ENCODE results near the gene LPGAT1. TPM values are rescaled to one million over a fixed set of nuclear protein-coding genes. Genes with fewer than 3 reads are reported as not detected.

The LPGAT1 gene
- total and polyA plus RNA-seq, 2 donors (not counting 3 experiments of a cell fraction or from before 2014, with no cell fraction given), result 6.1 to 46.0 TPM

DNA sequence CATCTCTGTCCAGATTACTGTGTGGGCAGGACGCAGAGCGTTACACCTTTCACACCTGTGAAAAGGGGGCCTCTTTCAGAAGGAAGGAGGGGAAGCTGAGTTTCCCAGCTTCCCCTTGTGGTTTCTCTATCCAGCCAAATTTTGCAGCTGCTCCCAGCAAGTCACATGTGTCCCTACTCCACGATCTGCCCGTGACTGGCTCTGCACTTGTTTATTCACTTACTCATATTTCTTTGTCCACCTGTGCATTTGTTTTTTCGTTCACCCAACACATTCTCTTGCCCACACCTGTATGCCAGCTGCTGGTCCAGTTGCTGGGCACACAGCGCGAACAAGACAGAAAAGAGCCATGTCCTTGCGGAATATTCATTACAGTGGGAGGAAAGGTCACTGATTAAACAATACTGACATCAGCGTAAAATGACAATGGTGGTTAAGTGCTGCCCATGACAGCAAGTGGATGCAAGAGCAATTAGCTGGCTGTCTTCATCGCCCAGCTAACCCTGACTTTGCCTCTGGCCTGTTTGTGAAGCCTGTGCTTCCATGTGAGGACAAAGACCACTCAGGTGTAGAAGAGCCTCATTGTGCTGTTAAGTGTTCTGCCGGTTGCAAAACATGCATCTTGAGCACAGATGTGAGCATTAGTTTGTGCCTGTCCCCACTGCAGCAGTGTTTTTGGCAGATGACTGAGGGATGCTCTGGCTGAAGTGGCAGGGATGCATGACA lies 126.6 kb downstream of the LPGAT1 start:
- intact Hi-C loops (cut with micrococcal nuclease), result no loop called here
- dilution Hi-C loops (cut with MboI; ENCODE audit: extremely low pct_ligation_motif_present, low sequenced_read_pairs), result no loop called here
- Histone ChIP-seq H3K4me3 (replicated peaks in 1 of 3; ENCODE audit: insufficient read depth in 1 of 3, low read depth in 1 of 3, low read length in 3 of 3) (no peak overlapping the region), H2AFZ (ENCODE audit: low read depth, low read length) (no peak overlapping the region), H3K9me1 (replicated peaks; ENCODE audit: control insufficient read depth, extremely low read depth, insufficient read depth, low read length) (no peaks in the 10 kb centered on the region), H3K4me2 (ENCODE audit: insufficient read depth, low read length) (no peak overlapping the region), H3K4me1 (ENCODE audit: control insufficient read depth, extremely low read depth, insufficient read depth, low read length) (no peaks in the 10 kb centered on the region), H4K20me1 (replicated peaks; ENCODE audit: control insufficient read depth, extremely low read depth, insufficient read depth, low read length) (no peaks in the 10 kb centered on the region), H3K9me3 (replicated peaks; ENCODE audit: control insufficient read depth, insufficient read depth, low read length) (no peaks in the 10 kb centered on the region), H3K27ac (ENCODE audit: insufficient read depth, low read depth, low read length) (no peak overlapping the region), H3K9ac (replicated peaks; ENCODE audit: extremely low read depth, insufficient read depth, low read length) (no peak overlapping the region), H3K27me3 (ENCODE audit: control insufficient read depth in 2 of 2, insufficient read depth in 2 of 2, low read length in 2 of 2) (peaks cover 10 to 11% of the 10 kb centered on the region in 2 experiments), H3K36me3 (ENCODE audit: control insufficient read depth in 2 of 2, extremely low read depth in 1 of 2, insufficient read depth in 2 of 2, low read length in 2 of 2) (no peaks in the 10 kb centered on the region), H3K79me2 (ENCODE audit: control insufficient read depth, insufficient read depth, low read length) (no peaks in the 10 kb centered on the region)
- no peak for FAIRE-seq
- TF ChIP-seq GATA2 (IDR thresholded peaks at IDR 0.05; ENCODE audit: insufficient read depth, insufficient read length, low read depth, low read length) (no peak), MYC (IDR thresholded peaks at IDR 0.05; ENCODE audit: low read depth, low read length) (no peak), FOS (IDR thresholded peaks at IDR 0.05; ENCODE audit: borderline replicate concordance, insufficient read depth, low read length) (no peak), JUN (IDR thresholded peaks at IDR 0.05; ENCODE audit: borderline replicate concordance, insufficient read depth, insufficient read length, low read depth) (no peak), EZH2 (IDR thresholded peaks at IDR 0.05; ENCODE audit: borderline replicate concordance, low read depth, low read length, severe bottlenecking) (no peak), POLR2AphosphoS5 (IDR thresholded peaks at IDR 0.05; ENCODE audit: insufficient read depth, low read depth, low read length) (no peak), POLR2A (IDR thresholded peaks at IDR 0.05; ENCODE audit: low read depth, low read length) (no peak)
- TF ChIP-seq, protein P1, sequence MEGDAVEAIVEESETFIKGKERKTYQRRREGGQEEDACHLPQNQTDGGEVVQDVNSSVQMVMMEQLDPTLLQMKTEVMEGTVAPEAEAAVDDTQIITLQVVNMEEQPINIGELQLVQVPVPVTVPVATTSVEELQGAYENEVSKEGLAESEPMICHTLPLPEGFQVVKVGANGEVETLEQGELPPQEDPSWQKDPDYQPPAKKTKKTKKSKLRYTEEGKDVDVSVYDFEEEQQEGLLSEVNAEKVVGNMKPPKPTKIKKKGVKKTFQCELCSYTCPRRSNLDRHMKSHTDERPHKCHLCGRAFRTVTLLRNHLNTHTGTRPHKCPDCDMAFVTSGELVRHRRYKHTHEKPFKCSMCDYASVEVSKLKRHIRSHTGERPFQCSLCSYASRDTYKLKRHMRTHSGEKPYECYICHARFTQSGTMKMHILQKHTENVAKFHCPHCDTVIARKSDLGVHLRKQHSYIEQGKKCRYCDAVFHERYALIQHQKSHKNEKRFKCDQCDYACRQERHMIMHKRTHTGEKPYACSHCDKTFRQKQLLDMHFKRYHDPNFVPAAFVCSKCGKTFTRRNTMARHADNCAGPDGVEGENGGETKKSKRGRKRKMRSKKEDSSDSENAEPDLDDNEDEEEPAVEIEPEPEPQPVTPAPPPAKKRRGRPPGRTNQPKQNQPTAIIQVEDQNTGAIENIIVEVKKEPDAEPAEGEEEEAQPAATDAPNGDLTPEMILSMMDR (IDR thresholded peaks at IDR 0.05; ENCODE audit: extremely low read depth in 1 of 2, insufficient read depth in 1 of 2, low read depth in 1 of 2, low read length in 2 of 2), result no peak
- TF ChIP-seq, protein P2, sequence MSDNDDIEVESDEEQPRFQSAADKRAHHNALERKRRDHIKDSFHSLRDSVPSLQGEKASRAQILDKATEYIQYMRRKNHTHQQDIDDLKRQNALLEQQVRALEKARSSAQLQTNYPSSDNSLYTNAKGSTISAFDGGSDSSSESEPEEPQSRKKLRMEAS (IDR thresholded peaks at IDR 0.05; ENCODE audit: insufficient read depth, insufficient read length), result no peak
- DNase-seq (ENCODE audit: low read depth, low spot score), result no peak
- ChIA-PET POLR2A (no interaction called here), CTCF (interaction anchor here (0.5 to 1.6 kb wide), 3 partner anchors 9 to 752 kb away, joined by 3 to 5 read pairs (median 3); no protein-coding TSS in a partner anchor)
- no TSS peak for BruUV-seq (replicated peaks)
